Endothelial cell of umbilical vein (primary cell): ENCODE results near the gene COX8C.

Experiments
- CTCF ChIP-seq, 2 donors: IDR thresholded peaks; 1 replicate in 1 of 2; 2 replicates in 1 of 2; pipeline ENCODE4 v1.5.1; 2011; ENCODE audit warnings: low read length in 2 of 2, mild to moderate bottlenecking in 2 of 2, moderate library complexity in 2 of 2, control low read depth in 1 of 2, inconsistent platforms in 1 of 2, low read depth in 1 of 2; ENCODE audit not compliant: insufficient read depth in 1 of 2; ENCODE audit errors: extremely low read depth in 1 of 2
- EZH2 ChIP-seq: IDR thresholded peaks from 2 replicates; pipeline ENCODE4 v1.6.1; 2012; ENCODE audit warnings: borderline replicate concordance, low read depth, mild to moderate bottlenecking, moderate library complexity, low read length, inconsistent platforms; ENCODE audit not compliant: severe bottlenecking
- FOS ChIP-seq: IDR thresholded peaks from 2 replicates; pipeline ENCODE4 v1.6.1; 2011; ENCODE audit warnings: mild to moderate bottlenecking, low read length, moderate library complexity, borderline replicate concordance; ENCODE audit not compliant: insufficient read depth
- GATA2 ChIP-seq: IDR thresholded peaks from 2 replicates; pipeline ENCODE4 v1.7.0; 2011; ENCODE audit warnings: low read depth, mild to moderate bottlenecking, moderate library complexity, mixed read lengths, low read length; ENCODE audit not compliant: insufficient read length, insufficient read depth
- JUN ChIP-seq: IDR thresholded peaks from 2 replicates; pipeline ENCODE4 v1.6.1; 2011; ENCODE audit warnings: borderline replicate concordance, low read depth; ENCODE audit not compliant: insufficient read length, insufficient read depth
- MAX ChIP-seq: IDR thresholded peaks from 2 replicates; pipeline ENCODE4 v1.6.1; 2011; ENCODE audit not compliant: insufficient read depth, insufficient read length
- MYC ChIP-seq: IDR thresholded peaks from one replicate; pipeline ENCODE4 v1.6.1; 2011; ENCODE audit warnings: mild to moderate bottlenecking, low read depth, low read length
- POLR2A ChIP-seq: IDR thresholded peaks from 2 replicates; pipeline ENCODE4 v1.6.1; 2012; ENCODE audit warnings: low read depth, mild to moderate bottlenecking, control low read depth, low read length
- POLR2AphosphoS5 ChIP-seq: IDR thresholded peaks from 2 replicates; pipeline ENCODE4 v1.6.1; 2012; ENCODE audit warnings: low read depth, mild to moderate bottlenecking, control low read depth, low read length, moderate library complexity; ENCODE audit not compliant: insufficient read depth

- TF ChIP-seq POLR2AphosphoS5 (no peak), CTCF (IDR thresholded peaks at IDR 0.05; ENCODE audit: extremely low read depth in 1 of 2, insufficient read depth in 1 of 2, low read depth in 1 of 2, low read length in 2 of 2) (no peak), MAX (no peak), EZH2 (no peak), POLR2A (no peak), JUN (no peak), FOS (no peak), GATA2 (no peak), MYC (no peak)
These were observed 47.6 kb upstream of the COX8C start for GRCh38 chr14:93299416-93299815.
